Fibroblast of lung (primary cell): ENCODE data around the gene PLEKHA4.

Experiments
- EZH2 ChIP-seq: IDR thresholded peaks from 2 replicates; pipeline ENCODE4 v1.5.1; 2012; ENCODE audit warnings: low read length, control low read depth, mild to moderate bottlenecking; ENCODE audit errors: missing control alignments
- TF ChIP-seq, protein P1 (sequence below), 2 donors: IDR thresholded peaks in 1 of 2; conservative IDR thresholded peaks in 1 of 2; 1 replicate in 1 of 2; 2 replicates in 1 of 2; pipeline ENCODE4 v1.5.1; 2011 to 2012; ENCODE audit warnings: low read length in 2 of 2, control low read depth in 1 of 2, inconsistent platforms in 1 of 2, low read depth in 1 of 2, mild to moderate bottlenecking in 1 of 2

GRCh38 chr19:48844472-48844871, 23.9 kb downstream of the PLEKHA4 start:
- TF ChIP-seq, protein P1, sequence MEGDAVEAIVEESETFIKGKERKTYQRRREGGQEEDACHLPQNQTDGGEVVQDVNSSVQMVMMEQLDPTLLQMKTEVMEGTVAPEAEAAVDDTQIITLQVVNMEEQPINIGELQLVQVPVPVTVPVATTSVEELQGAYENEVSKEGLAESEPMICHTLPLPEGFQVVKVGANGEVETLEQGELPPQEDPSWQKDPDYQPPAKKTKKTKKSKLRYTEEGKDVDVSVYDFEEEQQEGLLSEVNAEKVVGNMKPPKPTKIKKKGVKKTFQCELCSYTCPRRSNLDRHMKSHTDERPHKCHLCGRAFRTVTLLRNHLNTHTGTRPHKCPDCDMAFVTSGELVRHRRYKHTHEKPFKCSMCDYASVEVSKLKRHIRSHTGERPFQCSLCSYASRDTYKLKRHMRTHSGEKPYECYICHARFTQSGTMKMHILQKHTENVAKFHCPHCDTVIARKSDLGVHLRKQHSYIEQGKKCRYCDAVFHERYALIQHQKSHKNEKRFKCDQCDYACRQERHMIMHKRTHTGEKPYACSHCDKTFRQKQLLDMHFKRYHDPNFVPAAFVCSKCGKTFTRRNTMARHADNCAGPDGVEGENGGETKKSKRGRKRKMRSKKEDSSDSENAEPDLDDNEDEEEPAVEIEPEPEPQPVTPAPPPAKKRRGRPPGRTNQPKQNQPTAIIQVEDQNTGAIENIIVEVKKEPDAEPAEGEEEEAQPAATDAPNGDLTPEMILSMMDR (conservative IDR thresholded peaks at IDR 0.05 in 1 of 2, IDR thresholded peaks at IDR 0.05 in 1 of 2; ENCODE audit: low read depth in 1 of 2, low read length in 2 of 2), result peak; percentile 8 to 18
- no peak for TF ChIP-seq EZH2
